ENCODE measurements around the gene FBXO21.

The FBXO21 gene

GRCh38 chr12:117167769-117168168 lies 22.5 kb downstream of the FBXO21 start:
- DNase-seq: no peak

- DNase-seq: no peak
These were observed 24.2 kb downstream of the FBXO21 start for GRCh38 chr12:117166107-117166506.

GRCh38 chr12:117165342-117165741 lies 24.9 kb downstream of the FBXO21 start:
- no peak for DNase-seq

- peak in 1 of 56 donors; percentile 20 for DNase-seq
These were observed 27.6 kb downstream of the FBXO21 start for GRCh38 chr12:117162633-117163032.

GRCh38 chr12:117162167-117162539 lies 28.1 kb downstream of the FBXO21 start:
- no peak for DNase-seq

GRCh38 chr12:117161460-117162166 lies 28.7 kb downstream of the FBXO21 start:
- DNase-seq: no peak

- no peak for DNase-seq
These were observed 30.6 kb downstream of the FBXO21 start for GRCh38 chr12:117159674-117160073.

- no peak for DNase-seq
These were observed 31.2 kb downstream of the FBXO21 start for GRCh38 chr12:117158911-117159553.

GRCh38 chr12:117158096-117158495 lies 32.2 kb downstream of the FBXO21 start:
- no peak for DNase-seq

GRCh38 chr12:117155278-117156060 lies 34.8 kb downstream of the FBXO21 start:
- DNase-seq: peak in 38 of 56 donors; percentile 12 to 76 (median 39)

GRCh38 chr12:117152793-117153775 lies 37.2 kb downstream of the FBXO21 start:
- DNase-seq: no peak

- no peak for DNase-seq
These were observed 38.8 kb downstream of the FBXO21 start for GRCh38 chr12:117151403-117152031.

- DNase-seq: no peak
These were observed 40.8 kb downstream of the FBXO21 start for GRCh38 chr12:117149431-117149830.

GRCh38 chr12:117148642-117149041 lies 41.6 kb downstream of the FBXO21 start:
- peak in 2 of 56 donors; percentile 8 to 9 for DNase-seq

GRCh38 chr12:117147639-117148038 lies 42.6 kb downstream of the FBXO21 start:
- no peak for DNase-seq

- DNase-seq: no peak
These were observed 44.6 kb downstream of the FBXO21 start for GRCh38 chr12:117145597-117146154.

- peak in 46 of 56 donors; percentile 8 to 89 (median 46) for DNase-seq
These were observed 45.7 kb downstream of the FBXO21 start for GRCh38 chr12:117144599-117144998.

GRCh38 chr12:117143008-117143532 lies 47.2 kb downstream of the FBXO21 start:
- peak in 1 of 56 donors; percentile 20 for DNase-seq

GRCh38 chr12:117142094-117142493 lies 48.2 kb downstream of the FBXO21 start:
- DNase-seq: no peak
